Activated CD4-positive, CD25-positive, alpha-beta regulatory T cell treated with anti-CD3 and anti-CD28 coated beads, Interleukin-2, amount 50 U/mL, for 24 hours (primary cell): ENCODE data around the gene USP31.
"Not testable (repeated sequence)": the region's sequence is repeated elsewhere in the genome, so short reads cannot be mapped to it uniquely, and the experiment has no call there.

ENCODE experiments used
- ATAC-seq, 2 donors: fragments of 150-1000 bp; cut with Tn5 transposase; one replicate each; pipeline ENCODE4 v1.10.0; 2021; ENCODE audit warnings: mild to moderate bottlenecking in 1 of 2, moderate library complexity in 1 of 2

The USP31 gene

GRCh38 chr16:23156110-23156509 lies 6.9 kb upstream of the USP31 start:
- ATAC-seq, result no peak

- no peak for ATAC-seq
These were observed 6.3 kb upstream of the USP31 start for GRCh38 chr16:23155445-23156049.

GRCh38 chr16:23152386-23153178 lies 3.3 kb upstream of the USP31 start:
- ATAC-seq, result no peak

GRCh38 chr16:23149993-23150364 lies 727 bp upstream of the USP31 start:
- ATAC-seq, result no peak

GRCh38 chr16:23148513-23149266 lies 562 bp downstream of the USP31 start:
- ATAC-seq, result peak; percentile 39

- ATAC-seq, result no peak
These were observed 1.1 kb downstream of the USP31 start for GRCh38 chr16:23148166-23148512.

GRCh38 chr16:23147666-23148065 lies 1.6 kb downstream of the USP31 start:
- ATAC-seq, result no peak

GRCh38 chr16:23146877-23147601 lies 2.2 kb downstream of the USP31 start:
- no peak for ATAC-seq

GRCh38 chr16:23145608-23146007 lies 3.6 kb downstream of the USP31 start:
- ATAC-seq, result no peak

GRCh38 chr16:23145186-23145585 lies 4.1 kb downstream of the USP31 start:
- no peak for ATAC-seq

GRCh38 chr16:23144393-23144792 lies 4.9 kb downstream of the USP31 start:
- not testable (repeated sequence) for ATAC-seq

- no peak for ATAC-seq
These were observed 5.9 kb downstream of the USP31 start for GRCh38 chr16:23143391-23143790.

GRCh38 chr16:23141959-23142740 lies 7.1 kb downstream of the USP31 start:
- ATAC-seq, result no peak

GRCh38 chr16:23141500-23141899 lies 7.8 kb downstream of the USP31 start:
- no peak for ATAC-seq

GRCh38 chr16:23141033-23141432 lies 8.2 kb downstream of the USP31 start:
- no peak for ATAC-seq

GRCh38 chr16:23140107-23140506 lies 9.1 kb downstream of the USP31 start:
- no peak for ATAC-seq

- ATAC-seq, result no peak
These were observed 11.4 kb downstream of the USP31 start for GRCh38 chr16:23137818-23138217.

GRCh38 chr16:23137256-23137655 lies 12.0 kb downstream of the USP31 start:
- ATAC-seq, result no peak

- ATAC-seq, result no peak
These were observed 15.0 kb downstream of the USP31 start for GRCh38 chr16:23134274-23134673.

- no peak for ATAC-seq
These were observed 16.3 kb downstream of the USP31 start for GRCh38 chr16:23132775-23133463.

- no peak for ATAC-seq
These were observed 17.2 kb downstream of the USP31 start for GRCh38 chr16:23131931-23132621.
